ENCODE measurements around the gene RABL6.

- TF ChIP-seq CTCF (IDR thresholded peaks at IDR 0.05): no peak
- TF ChIP-seq EZH2 (IDR thresholded peaks at IDR 0.05): no peak
These were observed 18.2 kb upstream of the RABL6 start for GRCh38 chr9:136789523-136789937.

Data from neural progenitor cell (in vitro differentiated cells).